IMR-90 (cell line): ENCODE data around the gene CELSR1. TPM values are rescaled to one million over a fixed set of nuclear protein-coding genes. Genes with fewer than 3 reads are reported as not detected.

Source experiments
- ATAC-seq: fragments of 200-7000 bp; cut with Tn5 transposase; 2 replicates; pipeline ENCODE4 v1.9.1; 2020; ENCODE audit warnings: low read depth, mild to moderate bottlenecking, moderate library complexity
- BruUV-seq: library from RNA; stranded (reverse); fragments of 400-500 nt; replicated peaks from 2 replicates; lab custom pipeline; 2021; lab: Mats Ljungman, UMichigan
- CTCF ChIA-PET: fragments of 300-600 bp; formaldehyde crosslinking; extraction: SDS; loops from one replicate; lab custom pipeline; 2021; ENCODE audit warnings: antibody characterized with exemption; lab: Yijun Ruan, JAX
- POLR2A ChIA-PET: fragments of 300-600 bp; sonication (Branson Sonifier 250); formaldehyde crosslinking; loops from one replicate; lab custom pipeline; 2022; ENCODE audit warnings: antibody characterized with exemption; ENCODE audit not compliant: unreplicated experiment; lab: Charles Lee
- DNase-seq: peaks from one replicate; pipeline ENCODE4 v3.0.0; 2013
- H2AFZ ChIP-seq: replicated peaks from 2 replicates; pipeline ENCODE3; 2013; ENCODE audit warnings: low read length, mild to moderate bottlenecking; ENCODE audit not compliant: poor library complexity
- H2AK5ac ChIP-seq: 2 replicates; pipeline ENCODE4 v1.6.1; 2013; ENCODE audit warnings: low read depth, low read length, inconsistent platforms
- H2AK9ac ChIP-seq: replicated peaks from 2 replicates; pipeline ENCODE3; 2013; ENCODE audit warnings: mild to moderate bottlenecking, low read depth, low read length, moderate library complexity; ENCODE audit not compliant: poor library complexity
- H2BK120ac ChIP-seq: 2 replicates; pipeline ENCODE4 v1.6.1; 2013; ENCODE audit warnings: low read depth, low read length, inconsistent platforms
- H2BK15ac ChIP-seq: 3 replicates; pipeline ENCODE4 v1.6.1; 2013; ENCODE audit warnings: low read depth, low read length, inconsistent platforms
- H2BK20ac ChIP-seq: 2 replicates; pipeline ENCODE4 v1.6.1; 2013; ENCODE audit warnings: low read depth, mild to moderate bottlenecking, inconsistent platforms, low read length, moderate library complexity
- H2BK5ac ChIP-seq: 2 replicates; pipeline ENCODE4 v1.6.1; 2013; ENCODE audit warnings: mild to moderate bottlenecking, low read depth, low read length, inconsistent platforms; ENCODE audit not compliant: poor library complexity, severe bottlenecking
- H3K14ac ChIP-seq: replicated peaks from 2 replicates; pipeline ENCODE4 v1.6.1; 2013; ENCODE audit warnings: low read depth, low read length, inconsistent platforms
- H3K18ac ChIP-seq: 2 replicates; pipeline ENCODE4 v1.6.1; 2013; ENCODE audit warnings: low read depth, low read length, control low read depth
- H3K23ac ChIP-seq: 2 replicates; pipeline ENCODE4 v1.6.1; 2013; ENCODE audit warnings: low read depth, low read length, inconsistent platforms
- H3K27ac ChIP-seq: 2 replicates; pipeline ENCODE4 v1.5.1; 2013; ENCODE audit warnings: mild to moderate bottlenecking, control low read depth, low read length; ENCODE audit not compliant: insufficient read depth
- H3K27me3 ChIP-seq: 2 replicates; pipeline ENCODE4 v1.6.1; 2013; ENCODE audit warnings: low read length; ENCODE audit not compliant: control insufficient read depth, insufficient read depth
- H3K36me3 ChIP-seq: 2 replicates; pipeline ENCODE4 v1.6.1; 2013; ENCODE audit warnings: low read length, mixed read lengths; ENCODE audit not compliant: control insufficient read depth, insufficient read depth
- H3K4ac ChIP-seq: 2 replicates; pipeline ENCODE4 v1.6.1; 2013; ENCODE audit warnings: low read depth, low read length, inconsistent platforms
- H3K4me1 ChIP-seq: 2 replicates; pipeline ENCODE4 v1.6.1; 2013; ENCODE audit warnings: low read length, mixed read lengths; ENCODE audit not compliant: control insufficient read depth, insufficient read depth
- H3K4me2 ChIP-seq: 2 replicates; pipeline ENCODE4 v1.6.1; 2013; ENCODE audit warnings: low read depth, mild to moderate bottlenecking, control low read depth, low read length, moderate library complexity
- H3K4me3 ChIP-seq: 2 replicates; pipeline ENCODE4 v1.5.1; 2013; ENCODE audit warnings: low read depth, mild to moderate bottlenecking, control low read depth, low read length, moderate library complexity; ENCODE audit not compliant: insufficient read depth
- H3K56ac ChIP-seq: 2 replicates; pipeline ENCODE4 v1.6.1; 2013; ENCODE audit warnings: low read length, inconsistent platforms; ENCODE audit not compliant: insufficient read depth; ENCODE audit errors: extremely low read depth
- H3K79me1 ChIP-seq, 2 experiments: 2 replicates each; pipeline ENCODE4 v1.6.1; 2013; ENCODE audit warnings: low read length in 2 of 2, inconsistent platforms in 1 of 2, low read depth in 1 of 2
- H3K9ac ChIP-seq: 2 replicates; pipeline ENCODE4 v1.6.1; 2013; ENCODE audit warnings: low read depth, low read length, control low read depth
- H3K9me1 ChIP-seq: 2 replicates; pipeline ENCODE4 v1.6.1; 2013; ENCODE audit warnings: low read length, inconsistent platforms; ENCODE audit not compliant: insufficient read depth
- H3K9me3 ChIP-seq: 2 replicates; pipeline ENCODE4 v1.6.1; 2013; ENCODE audit warnings: low read length; ENCODE audit not compliant: control insufficient read depth, insufficient read depth
- H4K20me1 ChIP-seq: 2 replicates; pipeline ENCODE4 v1.6.1; 2013; ENCODE audit warnings: low read length, inconsistent platforms; ENCODE audit not compliant: insufficient read depth
- H4K5ac ChIP-seq: 2 replicates; pipeline ENCODE4 v1.6.1; 2013; ENCODE audit warnings: mild to moderate bottlenecking, low read depth, low read length, control low read depth
- H4K8ac ChIP-seq, 2 experiments: 2 replicates each; pipeline ENCODE4 v1.6.1; 2013; ENCODE audit warnings: low read depth in 2 of 2, low read length in 2 of 2, control low read depth in 1 of 2, inconsistent platforms in 1 of 2
- H4K91ac ChIP-seq: 2 replicates; pipeline ENCODE4 v1.6.1; 2013; ENCODE audit warnings: low read depth, low read length, inconsistent platforms; ENCODE audit not compliant: insufficient read depth
- CHD1 ChIP-seq: IDR thresholded peaks from 2 replicates; pipeline ENCODE4 v1.6.1; 2012; ENCODE audit warnings: low read depth, low read length, improper control_type of control experiment
- POLR2A ChIP-seq: IDR thresholded peaks from 2 replicates; pipeline ENCODE4 v1.6.1; 2012; ENCODE audit warnings: mild to moderate bottlenecking, low read depth, low read length
- WGBS, 2 experiments: methylation state at CpG; one replicate each; pipeline versions ENCODE4 v1.1.5 to v1.1.7; 2013; ENCODE audit warnings: missing lambda C conversion rate in 2 of 2; ENCODE audit not compliant: insufficient read length in 1 of 2; ENCODE audit errors: extremely low coverage in 2 of 2; 5-methylcytosine and 5-hydroxymethylcytosine counted together
- dilution Hi-C: fragments of 300-500 bp; cut with HindIII; formaldehyde crosslinking; loops from one replicate; pipeline ENCODE4 v1.14.3; 2018; ENCODE audit warnings: low sequenced_read_pairs; ENCODE audit not compliant: unreplicated experiment
- in situ Hi-C: fragments of 300-500 bp; cut with MboI; formaldehyde crosslinking; loops from 3 replicates; pipeline ENCODE4 v1.14.3; 2019; ENCODE audit warnings: low sequenced_read_pairs, inconsistent platforms, mixed read lengths
- intact Hi-C: fragments of 100-400 bp; cut with micrococcal nuclease; formaldehyde crosslinking; loops from 2 replicates; pipeline ENCODE4 v1.10.0; 2022
- polyA plus RNA-seq, 3 experiments: library from polyadenylated mRNA; depleted of rRNA; stranded (reverse); fragments of >200 nt; gene quantifications; 2 replicates each; pipeline ENCODE4 v1.2.3, GENCODE V29; 2012; ENCODE audit warnings: low replicate concordance in 1 of 3
- total RNA-seq: library from RNA; depleted of rRNA; stranded (reverse); fragments of >200 nt; gene quantifications from 2 replicates; pipeline ENCODE4 v1.2.3, GENCODE V29; 2012

CELSR1 gene
- total and polyA plus RNA-seq, 2 of the 4 experiments (the other 2 are of a cell fraction): 0.36 to 0.82 TPM

- Histone ChIP-seq H3K4me2 (no peak overlapping the region), H3K27me3 (peaks cover 46% of the 10 kb centered on the region), H3K18ac (no peak overlapping the region), H2BK20ac (no peak overlapping the region), H3K14ac (no peak overlapping the region), H2BK5ac (no peak overlapping the region), H3K36me3 (no peaks in the 10 kb centered on the region), H3K9me1 (peaks cover 5% of the 10 kb centered on the region), H3K27ac (no peak overlapping the region), H3K4ac (no peak overlapping the region), H3K4me3 (no peak overlapping the region), H3K9ac (no peak overlapping the region), H3K56ac (no peak overlapping the region), H2AK9ac (no peak overlapping the region), H2BK15ac (no peak overlapping the region), H3K23ac (no peak overlapping the region), H3K79me1 (no peaks in the 10 kb centered on the region), H3K9me3 (peaks cover 4% of the 10 kb centered on the region), H3K4me1 (no peaks in the 10 kb centered on the region), H4K5ac (no peak overlapping the region), H4K91ac (no peak overlapping the region), H4K20me1 (no peaks in the 10 kb centered on the region), H4K8ac (no peak overlapping the region), H2AFZ (no peak overlapping the region), H2BK120ac (no peak overlapping the region), H2AK5ac (no peak overlapping the region)
- no TSS peak for BruUV-seq
- no peak for TF ChIP-seq CHD1
- no peak for TF ChIP-seq POLR2A
- no peak for ATAC-seq
- ChIA-PET POLR2A (no interaction called here), CTCF (no interaction called here)
- 67% methylated on average over 5 of the region's 14 CpGs; no CpG with 5 or more reads in 1 of the 2 experiments for WGBS, 2 experiments
- DNase-seq: no peak
- dilution Hi-C loops (no loop called here), intact Hi-C loops (no loop called here), in situ Hi-C loops (no loop called here)
Measured at GRCh38 chr22:46416520-46416871, 120.9 kb downstream of the CELSR1 start.
